Ammon's horn (tissue), 1 donor: ENCODE results near the gene CD207.
A peak's percentile ranks its signal among the peaks of the same experiment; 100 is the strongest.

Experiments
- DNase-seq: peaks from one replicate; pipeline ENCODE4 v3.0.0-alpha.2; 2016; ENCODE audit warnings: low spot score

CD207 gene

DNA sequence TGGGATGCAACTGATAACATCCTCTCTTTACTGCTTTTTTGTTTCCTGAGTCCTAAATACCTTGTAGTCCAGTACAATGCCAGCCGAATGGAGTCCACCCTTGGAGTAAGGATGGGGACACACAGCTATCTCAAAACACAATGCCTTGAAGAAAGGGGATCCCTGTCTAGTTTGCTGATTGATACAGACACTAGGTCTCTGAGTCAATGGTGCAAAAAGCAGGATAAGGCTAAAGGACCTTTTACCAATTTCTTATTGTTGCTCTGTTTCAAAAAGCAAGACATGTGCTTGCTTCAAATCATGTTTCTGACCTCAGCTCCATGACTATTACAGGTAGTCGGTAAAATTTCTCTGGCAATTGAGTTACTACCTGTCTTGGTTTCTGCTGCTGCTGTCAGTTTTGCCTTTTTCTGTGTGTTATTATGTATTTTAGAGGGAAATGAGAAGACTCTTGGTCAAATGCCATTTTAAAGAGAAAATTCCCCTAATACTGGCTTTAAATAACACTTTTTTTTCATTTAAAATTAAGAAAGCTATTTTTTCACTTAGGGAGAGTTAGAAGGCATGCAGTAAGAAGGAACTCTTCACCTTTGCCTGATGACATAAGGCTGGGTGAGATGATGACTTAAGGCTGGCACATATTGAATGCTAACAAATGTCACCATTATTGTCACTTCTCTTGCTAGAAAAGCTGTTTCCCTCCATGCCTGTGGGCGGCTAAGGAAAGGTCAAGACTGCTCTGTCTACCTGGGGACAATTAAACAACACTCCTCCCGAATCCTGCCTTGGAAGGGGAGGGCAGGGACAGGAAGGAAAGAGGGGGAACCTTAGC lies 40.2 kb downstream of the CD207 start:
- no peak for DNase-seq

DNA sequence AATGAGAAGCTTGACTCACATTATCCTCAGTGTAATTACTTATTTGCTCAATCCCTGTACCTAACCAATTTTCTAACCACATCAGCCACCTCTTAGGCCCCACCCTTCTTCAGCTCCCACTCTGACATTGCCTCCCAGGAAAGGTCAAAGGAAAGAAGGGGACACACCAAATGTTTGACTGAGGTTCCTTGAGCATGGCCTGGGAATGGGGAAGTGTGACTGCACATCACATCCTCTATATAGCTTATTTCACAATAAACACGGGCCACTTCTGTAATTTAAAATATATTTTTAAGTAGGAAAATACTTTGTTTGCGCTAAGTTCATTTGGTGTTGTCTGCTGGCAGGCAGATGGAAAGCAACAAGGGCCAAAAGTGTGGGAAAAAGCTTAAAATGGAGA lies 42.2 kb downstream of the CD207 start:
- DNase-seq, result peak; percentile 18

DNA sequence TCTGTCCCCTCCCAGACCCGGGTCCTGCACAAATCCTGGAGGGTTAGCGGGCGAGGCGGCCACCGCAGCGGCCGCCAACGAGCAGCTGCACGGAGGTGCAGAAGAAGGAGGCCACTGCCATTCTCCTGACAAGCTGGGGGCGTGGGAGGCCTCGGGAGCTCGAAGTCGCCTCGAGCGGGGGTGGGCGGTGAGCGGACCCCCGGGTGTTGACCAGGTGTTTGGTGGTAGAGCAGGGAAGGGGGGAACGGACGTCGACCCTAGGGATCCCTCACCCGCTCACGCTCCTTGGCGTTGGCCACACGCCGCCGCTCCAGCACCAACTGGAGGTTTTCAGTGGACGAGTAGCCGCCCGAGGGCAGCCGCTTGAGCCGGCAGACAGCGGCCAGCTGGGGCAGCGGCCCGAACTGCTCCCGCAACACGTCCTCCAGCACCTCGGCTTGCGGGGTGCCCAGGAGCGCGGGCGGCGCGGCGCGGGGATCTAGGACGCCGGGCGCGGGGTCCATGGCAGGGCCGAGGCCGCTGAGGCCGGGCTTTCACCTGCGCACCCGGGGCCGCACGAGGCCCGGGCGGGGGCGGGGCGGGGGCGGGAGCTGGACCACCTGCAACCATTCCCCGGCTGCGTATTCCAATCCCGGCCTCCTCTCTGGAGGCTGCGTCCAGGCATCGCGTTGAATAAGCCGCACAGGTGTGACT lies 45.3 kb downstream of the CD207 start, which contains the start of gene FIGLA:
Gene FIGLA, minus strand, starts transcription at position 508 of the 693 bp plus-strand sequence. Its CDS starts 5 bp downstream, at position 503.
- no peak for DNase-seq

DNA sequence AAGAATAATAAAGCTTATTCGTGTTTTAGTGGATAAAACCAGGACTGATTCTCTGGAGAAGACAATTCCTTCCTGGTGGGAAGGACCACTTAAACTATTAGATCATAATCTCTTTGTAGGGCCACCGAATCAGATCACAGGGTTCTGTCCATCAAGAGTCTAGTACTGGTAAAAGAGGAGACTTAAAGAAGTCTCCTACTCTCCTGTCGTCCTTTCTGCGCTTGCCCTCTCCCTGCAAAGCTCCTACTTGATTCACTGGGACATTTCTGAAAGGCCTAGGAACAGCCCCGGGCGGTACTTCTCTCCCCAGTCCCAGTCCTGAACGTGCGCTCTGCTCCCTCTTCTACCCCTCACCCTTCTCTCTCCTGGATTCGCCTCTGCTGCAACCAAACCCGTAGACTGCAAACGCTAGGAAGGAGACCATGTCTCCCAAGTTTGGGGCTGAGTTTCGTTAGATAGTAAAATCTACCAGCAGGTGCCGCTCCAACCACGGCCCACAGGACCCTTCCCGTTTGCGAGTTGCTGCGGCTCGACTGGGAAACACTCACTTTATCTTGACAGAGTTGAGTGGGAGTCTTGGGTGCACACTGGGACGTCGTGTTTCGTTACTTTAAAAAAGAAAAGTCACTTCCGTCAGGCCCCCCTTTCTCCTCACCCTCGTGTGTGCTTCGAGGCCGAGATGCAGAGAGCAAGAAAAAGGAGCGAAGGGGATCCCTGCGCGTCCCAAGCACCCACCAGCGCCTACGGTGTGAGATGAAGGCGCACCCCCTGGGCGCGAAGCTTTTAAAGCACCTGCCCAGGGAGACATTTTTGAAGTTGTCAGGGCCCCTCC lies 46.1 kb downstream of the CD207 start:
- peak; percentile 84 for DNase-seq

DNA sequence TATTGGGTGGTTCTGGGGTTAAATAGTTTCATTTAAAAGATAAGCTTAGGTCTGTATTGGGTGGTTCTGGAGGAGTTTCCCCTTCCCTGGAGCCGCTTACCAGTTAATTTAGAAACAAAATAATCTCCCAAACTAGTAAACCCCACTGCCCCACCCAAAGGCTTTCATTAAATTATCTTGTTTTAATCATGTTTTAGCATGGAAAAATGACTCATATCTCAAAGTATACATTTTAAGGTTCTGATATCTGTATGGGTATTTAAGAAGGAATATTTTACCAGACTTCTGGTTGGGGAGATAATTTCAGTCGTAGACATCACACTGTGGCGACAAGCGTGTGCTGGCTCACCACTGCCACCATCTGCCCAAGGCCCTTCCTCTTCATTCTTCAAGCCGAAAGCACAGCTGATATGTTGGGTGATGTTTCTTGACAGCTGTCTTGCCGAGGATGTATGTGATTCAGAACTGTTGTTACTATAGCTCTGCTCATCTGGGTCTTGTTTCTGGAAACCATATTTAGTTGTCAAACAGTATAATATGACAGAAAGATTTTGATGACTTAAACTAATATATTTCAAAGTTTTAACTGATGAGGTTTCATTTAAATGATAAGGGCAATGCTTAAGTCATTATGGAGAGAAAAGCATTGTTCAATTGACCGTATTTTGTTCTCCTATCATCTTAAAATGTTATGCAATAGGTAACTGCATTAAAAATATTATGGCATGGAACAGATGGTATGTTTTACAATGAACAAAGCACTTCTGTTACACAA lies 50.3 kb downstream of the CD207 start:
- DNase-seq, result peak; percentile 88

DNA sequence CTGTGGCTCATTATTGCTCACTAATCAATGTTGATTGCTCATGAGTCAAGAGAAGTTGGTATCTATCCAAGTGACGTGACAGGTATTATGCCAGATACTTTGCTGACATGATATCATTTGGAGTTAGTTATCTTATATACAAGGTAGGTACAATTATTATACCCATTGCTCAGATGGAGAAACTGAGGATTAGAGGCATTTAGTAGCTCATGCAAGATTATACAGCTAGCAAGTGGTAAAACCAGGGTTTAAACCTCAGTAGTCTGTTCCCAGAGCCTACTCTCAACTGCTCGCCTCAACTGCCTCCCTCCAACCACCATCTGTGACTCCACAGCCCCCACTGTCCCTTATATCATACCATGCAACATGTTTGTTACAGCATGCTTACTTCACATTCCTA lies 51.3 kb downstream of the CD207 start:
- no peak for DNase-seq
